ENCODE data around the gene ZRANB2. TPM values are rescaled to one million over a fixed set of nuclear protein-coding genes. Genes with fewer than 3 reads are reported as not detected.

The ZRANB2 gene
- total RNA-seq = 61.9 TPM
- long read RNA-seq, transcript ZRANB2-202 (10 exons, 3,078 nt) = major isoform, 15 of 48 reads
- long read RNA-seq, transcript ZRANB2-201 (11 exons, 2,821 nt) = minor isoform, 9 of 48 reads
- long read RNA-seq, partial matches to known transcripts = 13 of 48 reads
- long read RNA-seq, other reads (novel, unspliced or antisense) = 11 of 48 reads

GRCh38 chr1:71080739-71081696 is at the start of gene ZRANB2:
Gene ZRANB2, minus strand, starts transcription at chr1:71081035. Its CDS starts 40 bp downstream, at chr1:71080995.
- peak; percentile 91 for DNase-seq (ENCODE audit: low spot score)

GRCh38 chr1:71128060-71128459 is 47.2 kb upstream of the ZRANB2 start:
- DNase-seq (ENCODE audit: low spot score) = no peak

GRCh38 chr1:71118086-71118485 is 37.3 kb upstream of the ZRANB2 start:
- no peak for DNase-seq (ENCODE audit: low spot score)

- no peak for DNase-seq (ENCODE audit: low spot score)
Measured at GRCh38 chr1:71116729-71117128, 35.9 kb upstream of the ZRANB2 start.

GRCh38 chr1:71106658-71107322 is 26.0 kb upstream of the ZRANB2 start:
- no peak for DNase-seq (ENCODE audit: low spot score)

GRCh38 chr1:71104417-71104816 is 23.6 kb upstream of the ZRANB2 start:
- no peak for DNase-seq (ENCODE audit: low spot score)

GRCh38 chr1:71101839-71102376 is 21.1 kb upstream of the ZRANB2 start:
- no peak for DNase-seq (ENCODE audit: low spot score)

- DNase-seq (ENCODE audit: low spot score) = no peak
Measured at GRCh38 chr1:71097428-71097827, 16.6 kb upstream of the ZRANB2 start.

- no peak for DNase-seq (ENCODE audit: low spot score)
Measured at GRCh38 chr1:71094913-71095312, 14.1 kb upstream of the ZRANB2 start.

- no peak for DNase-seq (ENCODE audit: low spot score)
Measured at GRCh38 chr1:71093938-71094337, 13.1 kb upstream of the ZRANB2 start.

GRCh38 chr1:71089536-71090270 is 8.9 kb upstream of the ZRANB2 start:
- no peak for DNase-seq (ENCODE audit: low spot score)

- DNase-seq (ENCODE audit: low spot score) = no peak
Measured at GRCh38 chr1:71088645-71089287, 7.9 kb upstream of the ZRANB2 start.

GRCh38 chr1:71087713-71088112 is 6.9 kb upstream of the ZRANB2 start:
- DNase-seq (ENCODE audit: low spot score) = no peak

GRCh38 chr1:71087060-71087459 is 6.2 kb upstream of the ZRANB2 start:
- no peak for DNase-seq (ENCODE audit: low spot score)

- DNase-seq (ENCODE audit: low spot score) = no peak
Measured at GRCh38 chr1:71086331-71086730, 5.5 kb upstream of the ZRANB2 start.

- no peak for DNase-seq (ENCODE audit: low spot score)
Measured at GRCh38 chr1:71083271-71083670, 2.4 kb upstream of the ZRANB2 start.

- DNase-seq (ENCODE audit: low spot score) = no peak
Measured at GRCh38 chr1:71081697-71082080, 854 bp upstream of the ZRANB2 start.

GRCh38 chr1:71080230-71080738 is 551 bp downstream of the ZRANB2 start:
- no peak for DNase-seq (ENCODE audit: low spot score)

GRCh38 chr1:71074681-71075080 is 6.2 kb downstream of the ZRANB2 start:
- no peak for DNase-seq (ENCODE audit: low spot score)

- DNase-seq (ENCODE audit: low spot score) = no peak
Measured at GRCh38 chr1:71072273-71072672, 8.6 kb downstream of the ZRANB2 start.
